Activated CD4-positive, alpha-beta T cell treated with anti-CD3 and anti-CD28 coated beads, Interleukin-2, amount 10 ng/mL, durations not matched to agents 7 days and 5 days (primary cell): ENCODE data around the gene GLDN. TPM values are rescaled to one million over a fixed set of nuclear protein-coding genes. Genes with fewer than 3 reads are reported as not detected.

Experiments
- microRNA-seq: library from miRNA; unstranded; fragments of <30 nt; microRNA quantifications from one replicate; pipeline ENCODE4 v1.2.0, GENCODE V29; 2021; ENCODE audit warnings: borderline microRNAs expressed, borderline replicate concordance
- total RNA-seq, 2 experiments: library from RNA; stranded (reverse); gene quantifications; one replicate each; pipeline ENCODE4 v1.2.3, GENCODE V29; 2021

Gene GLDN
- total RNA-seq, 2 experiments from 2014 or later, result not detected

Small RNA genes lying within 50 kb of the gene (microRNA-seq; reads per million reads assigned to microRNA genes)
- gene MIR7973-1 (not detected), gene MIR7973-2 (not detected)

Other genes starting within 250 kb of the GLDN start
- gene TNFAIP8L3, start 246.7 kb upstream of the GLDN start, total RNA-seq, result not detected
- not detected for gene CYP19A1, start 3.1 kb upstream of the GLDN start, total RNA-seq